ENCODE data around the gene C1QTNF6.
"Not testable (repeated sequence)": the region's sequence is repeated elsewhere in the genome, so short reads cannot be mapped to it uniquely, and the experiment has no call there.

C1QTNF6 gene

GRCh38 chr22:37206841-37207821, 19.1 kb upstream of the C1QTNF6 start:
- no peak for DNase-seq

DNA sequence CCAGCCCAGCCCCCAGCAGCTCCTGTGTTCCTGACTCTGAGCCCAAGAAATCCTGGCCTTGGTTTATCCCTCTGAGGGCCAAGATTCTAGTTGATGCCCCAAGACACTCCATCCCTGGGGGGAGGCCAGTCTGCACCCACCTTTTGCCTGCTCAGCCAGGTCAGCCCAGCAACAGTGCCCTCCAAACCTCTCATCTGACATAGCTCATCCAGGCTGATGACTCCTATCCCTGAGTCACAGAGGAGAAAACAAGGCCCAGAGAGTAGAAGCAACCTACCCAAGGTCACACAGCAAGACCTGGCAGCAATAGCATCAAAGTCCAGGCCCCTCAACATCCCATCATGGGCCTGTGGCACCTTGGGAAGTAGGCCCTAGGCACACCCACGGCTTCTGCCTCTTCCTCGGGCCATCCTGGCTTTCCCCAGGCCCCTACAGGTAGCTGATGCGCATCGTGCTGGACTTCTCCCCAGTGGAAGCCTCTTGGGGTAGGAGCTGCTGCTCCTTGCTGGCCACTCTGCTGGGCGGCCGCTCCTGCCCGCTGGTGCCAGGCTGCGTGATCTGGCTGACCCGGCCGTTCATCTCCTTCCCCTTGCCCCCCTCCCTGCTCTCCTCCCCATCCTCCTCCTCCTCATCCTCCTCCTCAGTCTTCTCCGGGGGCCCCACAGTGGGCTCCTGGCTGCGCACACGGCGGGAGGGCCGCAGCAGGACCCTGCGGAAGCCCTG, 18.2 kb upstream of the C1QTNF6 start:
- no peak for DNase-seq

GRCh38 chr22:37205046-37205445, 17.0 kb upstream of the C1QTNF6 start:
- DNase-seq: no peak

DNA sequence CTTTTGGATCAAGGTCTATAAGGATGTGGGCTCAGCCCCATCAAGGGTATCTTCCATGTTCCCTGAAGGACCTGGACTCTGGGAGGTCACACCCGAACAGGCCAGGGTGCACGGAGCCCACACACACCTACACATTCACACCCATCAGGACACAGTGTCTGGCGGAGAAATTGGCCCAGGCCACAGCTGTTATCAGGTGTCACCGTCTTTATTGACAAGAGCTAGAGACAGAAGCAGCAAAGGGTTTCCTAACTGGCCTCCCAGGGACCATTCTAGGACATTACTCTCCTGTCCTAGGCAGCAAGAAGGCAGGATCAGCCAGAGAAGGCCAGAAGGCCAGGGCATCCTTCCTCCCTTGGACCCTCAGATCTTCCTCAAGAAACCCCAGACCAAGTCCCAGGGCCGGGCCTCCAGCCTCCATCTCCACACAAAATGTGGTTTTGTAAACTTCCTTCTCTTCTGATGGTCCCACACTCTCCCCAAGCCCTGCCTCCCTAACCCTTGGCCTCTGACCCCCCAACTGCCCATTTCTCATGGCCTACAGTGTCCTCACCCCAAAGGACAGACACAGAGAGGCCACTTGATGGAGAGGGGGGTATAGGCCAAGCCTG, 16.1 kb upstream of the C1QTNF6 start:
- DNase-seq: no peak

DNA sequence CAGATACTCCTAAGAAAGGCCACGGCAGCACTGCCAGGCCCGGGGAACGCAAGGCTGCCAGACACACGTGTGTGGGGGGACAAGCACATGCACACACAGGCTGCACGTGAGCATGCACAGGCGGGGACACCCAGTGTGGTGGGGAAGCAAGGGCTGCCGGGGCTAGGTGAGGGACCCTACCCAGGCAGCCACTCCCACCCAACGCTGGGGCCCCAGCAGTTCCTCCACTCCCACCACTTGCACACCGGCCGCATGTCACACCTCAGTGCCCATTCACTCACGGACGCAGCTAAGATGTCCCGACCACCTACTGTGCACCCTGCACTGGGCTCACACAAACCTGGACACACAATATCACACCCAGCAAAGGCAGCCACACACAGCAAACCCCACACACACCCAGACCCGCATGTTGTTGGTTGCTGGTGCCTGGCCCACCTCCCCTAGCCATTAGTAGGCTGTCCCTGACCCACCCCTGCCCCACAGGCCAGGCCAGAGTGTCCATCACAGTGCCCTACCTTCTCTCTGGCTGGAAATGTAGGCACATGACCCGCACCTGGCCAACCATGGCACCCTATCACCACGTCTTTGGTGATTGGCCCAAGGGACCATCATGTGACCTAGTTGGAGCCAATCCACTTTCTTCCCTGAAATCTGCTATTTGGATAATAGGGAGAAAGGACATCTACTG, 15.5 kb upstream of the C1QTNF6 start:
- no peak for DNase-seq

DNA sequence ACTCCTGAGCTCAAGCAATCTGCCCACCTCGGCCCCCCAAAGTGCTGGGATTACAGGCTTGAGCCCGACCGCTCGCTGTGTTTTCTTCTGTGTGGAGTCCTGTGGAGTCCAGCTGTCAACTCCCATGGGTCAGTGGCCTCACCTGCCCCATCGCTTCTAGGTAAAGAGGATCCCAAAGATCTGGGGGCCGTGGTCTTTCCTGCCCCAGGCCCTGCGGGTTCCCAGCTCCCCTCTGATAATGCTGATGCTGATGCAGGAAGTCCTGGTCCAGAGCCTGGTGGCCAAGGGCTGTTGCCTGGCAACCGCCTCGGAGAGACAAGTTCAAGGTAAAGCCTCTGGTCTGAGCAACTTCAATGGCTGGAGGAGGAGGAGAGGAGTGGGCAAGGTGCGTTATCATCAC, 14.7 kb upstream of the C1QTNF6 start:
- DNase-seq: no peak

DNA sequence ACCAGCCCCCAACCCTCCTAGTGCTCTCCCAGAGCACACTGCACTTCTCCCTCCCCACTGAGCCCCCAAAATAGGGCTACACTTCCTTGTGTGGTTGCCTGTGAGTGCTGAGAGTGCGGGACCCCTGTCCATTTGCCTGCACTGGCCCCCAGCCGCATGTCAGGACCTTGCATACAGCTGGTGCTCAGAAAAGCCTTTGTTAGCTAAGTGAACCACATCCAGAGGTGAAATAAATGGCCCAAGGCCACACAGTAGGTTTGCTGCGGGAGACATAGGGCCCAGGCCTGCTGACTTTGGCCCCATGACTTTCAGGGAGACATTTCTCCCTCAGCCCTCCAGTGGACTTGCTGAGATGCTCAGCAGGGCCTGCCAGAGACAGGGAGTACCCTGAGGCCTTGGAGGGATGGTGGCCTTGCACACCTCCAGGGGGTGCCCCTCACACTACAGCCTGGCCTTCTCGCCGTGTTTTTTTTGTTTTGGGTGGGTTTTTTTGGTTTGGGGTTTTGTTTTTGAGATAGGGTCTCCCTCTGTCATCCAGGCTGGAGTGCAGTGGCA, 14.0 kb upstream of the C1QTNF6 start:
- no peak for DNase-seq

- DNase-seq: not testable (repeated sequence)
Observed at GRCh38 chr22:37201443-37201820, 13.4 kb upstream of the C1QTNF6 start.

- DNase-seq: no peak
Observed at GRCh38 chr22:37199760-37200108, 11.7 kb upstream of the C1QTNF6 start.

DNA sequence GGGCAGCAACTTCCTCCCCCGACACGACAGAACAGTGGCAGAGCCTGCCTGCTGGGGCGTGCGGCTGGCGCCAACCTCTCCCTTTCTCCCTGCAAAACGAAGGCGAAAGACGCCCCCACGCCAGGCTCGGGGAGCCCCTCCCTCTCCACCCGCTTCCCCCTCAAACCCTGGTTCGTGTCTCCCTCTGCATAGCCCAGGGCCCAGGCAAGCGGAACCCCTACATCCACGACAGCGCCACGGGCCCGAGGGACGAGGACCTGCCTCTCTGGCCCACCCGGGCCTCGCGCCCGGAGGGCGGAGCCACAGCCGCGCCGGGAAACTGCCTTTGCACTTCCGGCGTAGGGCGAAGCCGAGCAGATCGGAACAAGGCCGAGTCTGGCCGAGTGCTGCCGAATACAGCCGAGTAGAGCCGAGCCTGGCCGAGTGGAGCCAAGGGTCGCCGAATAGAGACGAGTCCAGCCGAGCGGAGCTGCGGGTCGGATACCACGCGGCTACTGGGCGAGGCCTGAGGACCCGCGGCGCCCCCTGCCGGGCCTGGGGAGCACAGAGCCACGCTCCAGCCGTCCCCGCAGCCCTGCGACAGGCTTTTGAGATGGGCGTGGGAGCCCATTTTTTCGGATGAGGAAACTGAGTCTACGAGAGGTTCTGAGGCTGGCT, 11.2 kb upstream of the C1QTNF6 start:
- peak; percentile 98 for DNase-seq

DNA sequence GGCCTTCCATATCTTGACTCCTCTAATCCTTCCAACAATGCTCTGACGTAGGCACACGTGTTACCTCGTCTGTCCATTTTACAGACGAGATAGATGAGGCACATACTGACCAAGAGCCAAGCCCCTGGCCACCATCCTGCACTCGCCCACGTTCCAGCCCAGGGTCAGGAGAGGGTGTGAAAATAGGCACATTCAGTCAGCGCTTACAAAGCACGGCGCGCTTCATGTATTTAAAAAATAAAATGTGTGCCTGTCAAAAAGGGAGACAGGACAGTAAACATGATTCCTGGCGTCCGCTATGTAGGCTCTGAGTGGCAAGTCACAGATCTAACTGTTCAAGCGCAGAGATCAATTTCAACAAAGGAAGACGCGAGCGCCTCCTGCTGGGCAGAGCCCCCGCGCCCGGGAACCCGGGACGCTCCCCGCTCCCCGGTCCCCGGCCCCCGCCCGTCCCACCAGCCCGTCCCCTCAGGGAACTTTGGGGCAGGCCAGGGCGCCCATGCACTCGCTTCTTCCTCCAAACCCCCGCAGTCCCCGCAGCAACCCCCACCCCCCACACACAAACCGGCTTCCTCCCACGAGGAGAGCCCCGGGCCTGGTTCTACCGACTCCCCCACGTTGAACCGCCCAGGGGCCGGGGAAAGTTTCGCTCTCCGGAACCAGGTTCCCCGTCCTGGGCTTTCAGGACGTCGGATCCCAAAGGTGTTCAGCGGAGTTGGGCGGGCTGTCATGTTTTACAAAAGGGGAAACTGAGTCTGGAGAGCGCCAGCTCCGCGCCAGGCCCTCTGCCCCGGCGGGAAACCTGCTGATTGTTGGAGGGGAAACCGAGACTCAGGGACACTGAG, 10.4 kb upstream of the C1QTNF6 start:
- peak; percentile 85 for DNase-seq

DNA sequence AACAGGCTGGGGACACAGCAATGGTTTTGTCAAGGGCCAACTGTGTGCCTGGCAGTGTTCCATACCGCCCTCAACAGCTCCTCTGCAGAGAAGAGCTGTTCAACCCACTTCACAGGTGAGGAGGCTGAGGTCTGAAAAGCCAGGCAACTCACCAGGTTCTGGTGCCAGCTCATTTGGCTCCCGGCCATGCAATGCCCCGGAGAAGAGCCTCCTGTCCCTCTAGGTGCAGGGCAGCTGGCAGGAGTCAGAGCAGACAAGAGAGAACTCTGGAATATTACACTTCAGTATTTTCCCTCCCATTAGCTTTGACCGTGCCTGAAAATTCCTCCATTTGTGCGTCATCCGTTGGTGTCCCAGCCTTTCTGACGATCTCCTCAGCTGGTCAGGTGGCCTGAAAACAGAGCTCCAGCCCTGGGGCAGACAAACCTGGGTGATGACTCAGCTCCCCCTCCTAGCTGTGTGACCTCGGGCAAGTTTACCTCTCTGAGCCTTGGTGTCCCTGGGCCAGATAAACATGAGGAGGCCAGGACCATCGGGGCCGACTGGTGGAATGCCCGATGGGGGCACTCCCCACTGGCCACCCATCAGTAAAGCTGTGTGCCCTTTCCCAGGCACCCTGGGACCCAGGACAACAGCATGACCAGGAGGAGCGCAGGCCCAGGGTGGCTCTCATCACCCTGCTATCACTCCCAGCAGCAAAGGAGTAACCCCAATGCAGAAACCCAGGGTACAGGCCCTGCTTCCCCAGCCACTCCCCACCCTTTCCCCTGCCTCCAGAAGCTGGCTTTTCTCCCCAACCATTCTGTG, 9.6 kb upstream of the C1QTNF6 start:
- no peak for DNase-seq

GRCh38 chr22:37196539-37197450, 8.7 kb upstream of the C1QTNF6 start:
- DNase-seq: no peak

GRCh38 chr22:37195921-37196320, 7.9 kb upstream of the C1QTNF6 start:
- DNase-seq: no peak

DNA sequence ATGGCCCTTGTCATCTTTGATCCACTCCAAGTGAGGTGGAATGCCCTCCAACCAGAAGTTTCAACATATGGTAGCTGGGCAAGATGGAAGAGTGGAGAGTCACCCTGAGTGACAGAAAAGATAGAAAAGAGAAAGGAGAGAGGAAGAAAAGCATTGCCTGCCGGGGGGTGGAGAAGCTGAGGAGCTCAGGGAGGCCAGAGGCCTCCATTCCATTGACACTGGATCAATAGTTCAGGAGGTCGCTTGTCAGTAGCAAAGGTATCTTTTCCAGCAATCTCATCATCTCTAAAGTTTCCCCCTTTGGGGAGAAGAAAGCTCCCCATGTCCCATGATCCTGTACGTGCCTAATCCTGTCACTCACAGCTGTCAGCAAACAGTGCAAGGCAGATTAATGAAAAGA, 6.7 kb upstream of the C1QTNF6 start:
- DNase-seq: no peak

GRCh38 chr22:37193629-37194191, 5.7 kb upstream of the C1QTNF6 start:
- peak; percentile 24 for DNase-seq

DNA sequence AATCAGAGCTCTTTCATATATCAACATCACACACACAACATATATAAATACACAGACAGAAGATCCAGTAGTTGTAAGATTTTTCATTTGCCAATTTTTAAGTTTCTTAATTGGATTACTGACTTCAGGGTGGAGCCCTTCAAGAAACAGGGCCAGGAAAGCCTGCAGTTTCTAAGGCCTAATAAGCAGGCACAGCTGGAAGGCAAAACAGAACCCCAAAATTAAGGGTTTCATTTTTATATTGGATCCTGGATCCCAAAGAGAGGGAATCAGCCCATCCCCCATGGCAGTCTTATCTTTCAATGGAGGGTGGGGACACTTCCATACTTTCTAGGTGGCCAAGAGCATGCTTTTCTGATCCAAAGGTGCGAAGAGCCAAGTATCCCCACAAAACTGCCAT, 4.7 kb upstream of the C1QTNF6 start:
- DNase-seq: no peak

- no peak for DNase-seq
Observed at GRCh38 chr22:37192204-37192603, 4.2 kb upstream of the C1QTNF6 start.

DNA sequence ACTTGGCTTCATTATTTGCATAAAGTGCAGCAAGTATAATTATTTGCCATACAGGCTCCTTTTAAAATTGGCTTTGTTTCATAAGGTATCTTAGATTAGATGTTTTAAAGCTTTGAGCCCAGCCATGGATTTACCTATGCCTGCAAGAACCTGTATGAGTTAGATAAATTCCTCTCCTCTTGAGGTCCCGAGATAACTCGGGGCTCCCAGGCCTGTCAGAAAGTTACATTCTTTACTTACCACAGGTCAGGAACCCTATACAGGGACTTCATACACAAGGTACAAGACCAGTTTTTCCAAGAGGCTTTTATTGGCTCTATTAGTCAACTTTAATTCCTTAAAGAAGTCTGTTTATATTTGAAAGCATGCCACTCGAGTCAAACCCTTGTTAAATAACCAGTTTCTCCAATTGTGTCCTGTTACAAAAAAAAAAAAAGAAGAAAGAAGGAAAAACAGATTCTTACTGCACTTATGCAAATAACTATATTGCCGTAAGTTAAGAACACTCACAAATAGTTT, 2.3 kb upstream of the C1QTNF6 start:
- DNase-seq: no peak
